ENCODE results near the gene TMEM140.

Gene TMEM140

GRCh38 chr7:135161669-135162068 lies 13.8 kb downstream of the TMEM140 start:
- peak overlapping the region; percentile 93 for H3K27ac ChIP-seq
- H3K9me3 ChIP-seq, result no peaks in the 10 kb centered on the region
- peaks cover 68% of the 10 kb centered on the region for H3K36me3 ChIP-seq
- no peak for TF ChIP-seq CTCF (IDR thresholded peaks at IDR 0.05)
- H3K4me1 ChIP-seq (ENCODE audit: control insufficient read depth in 1 of 2, insufficient read depth in 1 of 2, low read depth in 1 of 2, low read length in 1 of 2), result peaks cover 50 to 85% of the 10 kb centered on the region in 2 experiments
- no peaks in the 10 kb centered on the region for H3K27me3 ChIP-seq
- peak overlapping the region; percentile 44 to 48 for H3K4me3 ChIP-seq (ENCODE audit: low read depth in 1 of 2, low read length in 1 of 2)

- Histone ChIP-seq H3K4me3 (ENCODE audit: low read depth in 1 of 2, low read length in 1 of 2) (peak overlapping the region in 1 of 2 experiments; percentile 48), H3K4me1 (ENCODE audit: control insufficient read depth in 1 of 2, insufficient read depth in 1 of 2, low read depth in 1 of 2, low read length in 1 of 2) (peaks cover 59 to 90% of the 10 kb centered on the region in 2 experiments), H3K27ac (peak overlapping the region; percentile 93), H3K36me3 (peaks cover 68% of the 10 kb centered on the region), H3K27me3 (no peaks in the 10 kb centered on the region), H3K9me3 (no peaks in the 10 kb centered on the region)
- TF ChIP-seq CTCF (IDR thresholded peaks at IDR 0.05), result no peak
These were observed 14.6 kb downstream of the TMEM140 start for GRCh38 chr7:135162382-135163001.

GRCh38 chr7:135164357-135165061 lies 16.6 kb downstream of the TMEM140 start:
- Histone ChIP-seq H3K27me3 (no peaks in the 10 kb centered on the region), H3K36me3 (peaks cover 67% of the 10 kb centered on the region), H3K4me1 (ENCODE audit: control insufficient read depth in 1 of 2, insufficient read depth in 1 of 2, low read depth in 1 of 2, low read length in 1 of 2) (peaks cover 73 to 90% of the 10 kb centered on the region in 2 experiments), H3K4me3 (ENCODE audit: low read depth in 1 of 2, low read length in 1 of 2) (no peak overlapping the region), H3K9me3 (no peaks in the 10 kb centered on the region), H3K27ac (peak overlapping the region; percentile 93)
- TF ChIP-seq CTCF (IDR thresholded peaks at IDR 0.05), result no peak

GRCh38 chr7:135165862-135166261 lies 18.0 kb downstream of the TMEM140 start:
- no peak for TF ChIP-seq CTCF (IDR thresholded peaks at IDR 0.05)
- Histone ChIP-seq H3K27ac (peak overlapping the region; percentile 93), H3K4me1 (ENCODE audit: control insufficient read depth in 1 of 2, insufficient read depth in 1 of 2, low read depth in 1 of 2, low read length in 1 of 2) (peaks cover 69 to 90% of the 10 kb centered on the region in 2 experiments), H3K9me3 (no peaks in the 10 kb centered on the region), H3K36me3 (peaks cover 67% of the 10 kb centered on the region), H3K27me3 (no peaks in the 10 kb centered on the region), H3K4me3 (ENCODE audit: low read depth in 1 of 2, low read length in 1 of 2) (peak overlapping the region; percentile 21 to 86)

- Histone ChIP-seq H3K4me3 (ENCODE audit: low read depth in 1 of 2, low read length in 1 of 2) (peak overlapping the region; percentile 21 to 86), H3K36me3 (peaks cover 66% of the 10 kb centered on the region), H3K9me3 (no peaks in the 10 kb centered on the region), H3K4me1 (ENCODE audit: control insufficient read depth in 1 of 2, insufficient read depth in 1 of 2, low read depth in 1 of 2, low read length in 1 of 2) (peaks cover 69 to 90% of the 10 kb centered on the region in 2 experiments), H3K27me3 (no peaks in the 10 kb centered on the region), H3K27ac (peak overlapping the region; percentile 93)
- TF ChIP-seq CTCF (IDR thresholded peaks at IDR 0.05), result no peak
These were observed 18.6 kb downstream of the TMEM140 start for GRCh38 chr7:135166338-135166990.

Data from neutrophil (primary cell).